Fibroblast of mammary gland (primary cell): ENCODE measurements around the gene IQCH.

Experiments
- DNase-seq: peaks from one replicate; pipeline ENCODE4 v3.0.0-alpha.2; 2010; ENCODE audit warnings: low read depth
- H3K4me3 ChIP-seq: 2 replicates; pipeline ENCODE4 v1.5.1; 2011; ENCODE audit warnings: low read depth, mild to moderate bottlenecking, low read length, moderate library complexity; ENCODE audit not compliant: control insufficient read depth
- CTCF ChIP-seq: conservative IDR thresholded peaks from 2 replicates; pipeline ENCODE4 v1.5.1; 2011; ENCODE audit warnings: low read depth, low read length, inconsistent platforms; ENCODE audit not compliant: control insufficient read depth, insufficient read depth

Gene IQCH

GRCh38 chr15:67456677-67457529 lies 202.3 kb downstream of the IQCH start:
- peak; percentile 95 for TF ChIP-seq CTCF
- H3K4me3 ChIP-seq = no peak overlapping the region
- DNase-seq = peak; percentile 69

- H3K4me3 ChIP-seq = no peak overlapping the region
- TF ChIP-seq CTCF = no peak
- peak; percentile 21 for DNase-seq
Observed at GRCh38 chr15:67458331-67459029, 203.9 kb downstream of the IQCH start.

GRCh38 chr15:67460521-67460920 lies 205.9 kb downstream of the IQCH start:
- TF ChIP-seq CTCF = no peak
- no peak for DNase-seq

GRCh38 chr15:67461735-67462134 lies 207.1 kb downstream of the IQCH start:
- H3K4me3 ChIP-seq = no peak overlapping the region
- no peak for TF ChIP-seq CTCF
- no peak for DNase-seq

More at GRCh38 chr15:67460521-67460920, 205.9 kb downstream of the IQCH start:
- no peak overlapping the region for H3K4me3 ChIP-seq

GRCh38 chr15:67462875-67463274 lies 208.3 kb downstream of the IQCH start:
- H3K4me3 ChIP-seq = no peak overlapping the region
- DNase-seq = no peak
- no peak for TF ChIP-seq CTCF

- DNase-seq = no peak
- H3K4me3 ChIP-seq = no peak overlapping the region
- no peak for TF ChIP-seq CTCF
Observed at GRCh38 chr15:67463488-67463887, 208.9 kb downstream of the IQCH start.
